GM12892 (cell line): Measurements from ENCODE around the gene WWC1.

ENCODE experiments used
- DNase-seq: peaks from one replicate; pipeline ENCODE4 v3.0.0; 2011; ENCODE audit not compliant: insufficient read length
- FAIRE-seq: peaks from 2 replicates; lab custom pipeline; 2011; peaks lifted over from hg19 to GRCh38; lab: Jason Lieb, UNC
- POLR2A ChIP-seq: IDR thresholded peaks from 2 replicates; pipeline ENCODE4 v1.6.1; 2011; ENCODE audit warnings: low read depth, low read length, control low read depth
- POLR2AphosphoS5 ChIP-seq: IDR thresholded peaks from 2 replicates; pipeline ENCODE4 v1.6.1; 2011; ENCODE audit warnings: low read depth, low read length, control low read depth
- TAF1 ChIP-seq: IDR thresholded peaks from 2 replicates; pipeline ENCODE4 v1.6.1; 2011; ENCODE audit warnings: low read depth, mild to moderate bottlenecking, control low read depth, low read length, borderline replicate concordance

Gene WWC1

DNA sequence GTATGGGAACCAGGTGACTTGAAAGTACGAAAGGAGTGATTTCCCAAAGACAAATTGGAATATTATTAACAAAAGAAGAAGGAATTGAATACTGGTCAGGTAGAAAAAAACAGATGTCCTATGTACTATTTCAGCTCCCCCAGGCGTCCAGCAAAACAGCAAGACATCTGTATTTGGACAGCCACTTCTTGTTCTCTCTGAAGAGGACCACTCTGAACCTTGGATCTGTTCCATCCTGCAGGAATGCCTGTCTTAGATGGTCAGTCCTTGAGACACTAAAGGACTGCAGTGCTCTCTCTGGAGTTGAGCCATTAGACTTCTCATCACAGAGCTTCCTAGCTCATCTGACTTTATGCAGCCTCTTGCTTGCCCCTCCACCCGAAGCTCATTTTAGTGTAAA, 120.4 kb downstream of the WWC1 start:
- no peak for FAIRE-seq
- no peak for TF ChIP-seq POLR2A
- no peak for TF ChIP-seq POLR2AphosphoS5
- no peak for TF ChIP-seq TAF1
- DNase-seq: no peak

DNA sequence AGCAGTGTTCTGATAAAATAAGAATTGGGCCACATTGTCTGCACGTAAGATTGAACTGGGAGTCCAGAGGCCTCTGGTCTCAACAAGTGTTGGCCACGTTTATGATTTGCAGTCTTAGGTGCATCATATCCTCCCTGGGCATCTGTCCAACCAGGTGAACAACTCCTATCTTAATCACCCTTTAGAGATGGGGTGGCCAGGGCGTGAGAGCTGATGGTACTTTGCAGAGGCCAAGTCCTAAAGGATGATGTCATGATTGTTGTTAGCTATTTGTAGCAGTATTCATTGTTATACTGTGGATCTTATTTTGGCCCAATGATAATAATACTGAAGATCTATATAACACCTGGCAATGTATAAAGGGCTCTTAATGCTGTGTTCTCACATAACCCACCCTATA, 121.6 kb downstream of the WWC1 start:
- no peak for DNase-seq
- TF ChIP-seq POLR2AphosphoS5 (no peak), TAF1 (no peak), POLR2A (no peak)
- no peak for FAIRE-seq

DNA sequence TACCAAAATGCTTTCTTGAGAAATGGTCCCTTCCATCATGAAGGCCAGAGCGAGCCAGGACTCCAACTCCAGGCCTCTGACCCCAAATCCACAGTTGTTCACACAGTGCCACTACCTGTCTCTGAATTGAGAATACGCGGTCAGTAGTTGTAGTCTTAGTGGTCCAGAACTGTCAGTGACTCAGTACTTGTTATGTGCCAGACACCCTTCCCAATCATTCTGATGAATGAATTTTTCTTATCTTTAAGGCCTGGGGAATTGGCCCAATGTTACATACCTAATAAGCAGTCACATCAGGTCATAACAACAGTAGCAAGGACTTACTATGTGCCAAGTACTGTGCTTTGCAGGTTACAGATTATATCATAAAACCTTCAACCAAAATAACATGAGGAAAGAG, 122.2 kb downstream of the WWC1 start:
- FAIRE-seq (no peak), DNase-seq (no peak)
- TF ChIP-seq POLR2A (no peak), TAF1 (no peak), POLR2AphosphoS5 (no peak)

DNA sequence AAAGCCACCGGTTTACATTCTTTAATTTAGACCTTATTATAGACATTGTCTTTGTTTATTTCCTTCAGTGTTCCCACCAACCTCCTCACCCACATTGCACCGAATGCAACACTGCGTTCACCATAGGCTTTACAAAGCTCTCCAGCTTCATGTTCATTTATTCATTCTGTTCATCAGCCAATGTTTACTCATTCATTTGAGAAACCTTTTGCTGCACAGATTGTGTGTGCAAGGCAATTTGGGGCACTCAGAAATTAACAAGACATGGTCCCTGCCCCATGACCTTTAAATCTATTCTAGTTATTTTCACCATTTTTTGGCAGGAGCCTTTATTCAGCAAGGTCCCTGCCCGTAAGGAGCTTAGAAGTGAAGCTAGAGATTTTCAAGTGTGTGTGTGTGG, 124.0 kb downstream of the WWC1 start:
- FAIRE-seq (no peak), DNase-seq (no peak)
- no peak for TF ChIP-seq POLR2A
- TF ChIP-seq TAF1: no peak
- no peak for TF ChIP-seq POLR2AphosphoS5

DNA sequence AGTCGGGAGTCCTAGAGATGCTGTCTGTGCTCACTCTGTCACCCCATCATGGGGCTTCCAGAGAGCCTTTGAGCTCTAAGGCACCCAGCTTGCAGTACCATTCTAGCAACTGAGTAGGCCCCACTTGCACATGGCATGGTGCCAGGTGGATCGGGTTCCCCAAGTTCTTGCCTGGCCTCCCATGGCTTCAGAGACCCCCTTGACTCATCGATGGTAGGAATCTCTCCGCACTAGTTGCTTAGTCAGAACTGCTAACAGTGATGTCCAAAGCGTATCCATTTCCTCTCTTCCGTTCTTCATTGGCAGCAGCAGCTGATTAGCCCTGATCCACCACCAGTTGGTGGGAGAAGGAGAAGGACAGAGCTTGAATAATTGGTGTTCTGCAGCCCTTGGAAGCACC, 124.5 kb downstream of the WWC1 start:
- TF ChIP-seq POLR2AphosphoS5: no peak
- no peak for TF ChIP-seq POLR2A
- TF ChIP-seq TAF1: no peak
- no peak for FAIRE-seq
- DNase-seq: no peak

DNA sequence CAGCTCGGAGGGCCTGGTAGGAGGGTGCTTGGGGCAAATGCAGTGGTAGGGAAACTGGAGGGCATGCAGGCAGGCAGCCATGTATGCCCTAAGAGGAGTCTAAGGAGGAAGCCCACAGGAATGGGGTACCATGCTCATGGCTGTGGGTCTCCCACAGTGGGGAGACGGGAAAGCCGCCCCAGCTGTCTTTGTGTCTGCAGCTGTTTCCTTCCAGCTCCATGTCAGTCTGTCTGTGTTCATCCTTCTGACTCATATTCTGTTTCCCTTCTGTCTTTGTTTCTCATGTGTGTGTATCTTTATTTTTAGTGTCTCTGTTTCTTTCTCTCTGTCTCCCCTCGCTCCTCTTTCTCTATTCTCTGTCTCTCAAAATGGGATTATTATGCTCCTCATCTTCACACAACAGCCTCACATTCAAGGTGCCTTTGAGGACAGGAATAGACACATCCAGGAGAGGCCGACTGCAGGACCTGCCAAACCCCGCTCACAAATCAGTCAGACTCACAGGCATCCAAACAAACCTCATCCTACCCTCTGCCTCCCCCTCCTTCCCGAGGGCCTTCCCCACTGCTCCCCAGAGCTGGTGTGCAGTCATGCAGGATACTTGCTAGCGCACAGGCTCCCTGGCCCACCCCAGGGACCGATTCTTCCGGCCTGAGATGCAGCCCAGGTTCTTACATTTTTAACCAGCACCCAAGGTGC, 126.4 kb downstream of the WWC1 start:
- TF ChIP-seq TAF1 (no peak), POLR2AphosphoS5 (no peak), POLR2A (no peak)
- no peak for FAIRE-seq
- DNase-seq: no peak

DNA sequence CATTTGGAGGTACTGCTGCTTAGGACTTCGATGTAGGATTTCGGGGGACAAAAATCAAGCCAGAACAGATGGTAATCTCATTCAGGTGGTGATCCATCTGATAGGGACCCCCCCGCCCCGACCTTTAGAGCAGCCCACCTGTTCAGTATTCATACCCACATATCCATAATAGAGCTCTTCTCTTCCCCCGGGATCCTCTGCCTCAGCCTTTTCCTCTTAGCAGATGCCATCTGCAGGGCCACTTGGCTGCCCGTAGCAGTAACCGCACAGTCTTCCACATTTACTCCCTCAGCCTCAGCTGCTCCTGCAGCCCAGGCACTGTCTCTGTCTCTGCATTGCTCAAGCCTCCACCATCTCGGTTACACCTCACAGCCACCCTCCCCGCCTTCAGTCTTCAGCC, 129.0 kb downstream of the WWC1 start:
- DNase-seq: no peak
- FAIRE-seq: no peak
- TF ChIP-seq POLR2A: no peak
- TF ChIP-seq POLR2AphosphoS5: no peak
- TF ChIP-seq TAF1: no peak

DNA sequence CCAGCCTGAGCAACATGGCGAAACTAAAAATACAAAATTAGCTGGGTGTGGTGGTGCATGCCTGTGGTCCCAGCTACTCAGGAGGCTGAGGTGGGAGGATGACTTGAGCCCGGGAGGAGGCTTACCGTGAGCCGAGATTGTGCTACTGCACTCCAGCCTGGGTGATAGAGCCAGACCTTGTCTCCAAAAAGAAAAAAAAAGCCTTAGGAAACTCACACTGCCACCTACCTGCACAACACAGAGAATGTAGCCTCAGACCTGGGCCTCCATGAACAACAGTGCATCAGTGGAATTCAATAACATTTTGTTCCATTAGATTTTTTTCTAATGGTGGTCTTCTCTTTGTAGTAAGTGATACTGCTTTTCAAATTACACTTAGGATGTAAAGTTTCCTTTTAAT, 131.0 kb downstream of the WWC1 start:
- DNase-seq (no peak), FAIRE-seq (no peak)
- TF ChIP-seq TAF1: no peak
- TF ChIP-seq POLR2A: no peak
- no peak for TF ChIP-seq POLR2AphosphoS5

DNA sequence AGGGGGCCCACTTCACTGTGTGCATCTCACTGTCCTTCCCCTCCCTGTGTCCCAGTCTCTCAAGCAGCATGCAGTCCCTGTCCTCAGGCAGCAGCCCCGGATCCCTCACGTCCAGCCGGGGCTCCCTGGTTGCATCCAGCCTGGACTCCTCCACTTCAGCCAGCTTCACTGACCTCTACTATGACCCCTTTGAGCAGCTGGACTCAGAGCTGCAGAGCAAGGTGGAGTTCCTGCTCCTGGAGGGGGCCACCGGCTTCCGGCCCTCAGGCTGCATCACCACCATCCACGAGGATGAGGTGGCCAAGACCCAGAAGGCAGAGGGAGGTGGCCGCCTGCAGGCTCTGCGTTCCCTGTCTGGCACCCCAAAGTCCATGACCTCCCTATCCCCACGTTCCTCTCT, 132.0 kb downstream of the WWC1 start:
- TF ChIP-seq POLR2A: no peak
- FAIRE-seq (no peak), DNase-seq (no peak)

DNA sequence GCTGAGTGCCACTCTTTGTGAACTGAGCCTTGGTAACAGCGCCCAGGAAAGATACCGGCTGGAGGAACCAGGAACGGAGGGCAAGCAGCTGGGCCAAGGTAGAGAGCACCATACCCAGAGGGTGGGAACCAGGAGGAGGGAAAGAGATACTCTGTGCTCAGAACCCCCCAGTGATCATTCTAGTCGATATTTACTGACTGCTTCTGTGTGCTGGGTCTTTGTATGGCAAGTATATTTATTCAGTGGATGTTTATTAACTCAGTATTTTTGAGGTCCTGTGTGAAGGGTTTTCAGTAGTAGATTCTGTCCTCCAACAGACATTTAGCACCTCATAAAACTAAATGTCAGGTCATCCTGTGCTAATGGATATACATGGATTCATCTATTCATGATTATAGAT, 132.5 kb downstream of the WWC1 start:
- DNase-seq (no peak), FAIRE-seq (no peak)
- TF ChIP-seq POLR2AphosphoS5 (no peak), POLR2A (no peak), TAF1 (no peak)

DNA sequence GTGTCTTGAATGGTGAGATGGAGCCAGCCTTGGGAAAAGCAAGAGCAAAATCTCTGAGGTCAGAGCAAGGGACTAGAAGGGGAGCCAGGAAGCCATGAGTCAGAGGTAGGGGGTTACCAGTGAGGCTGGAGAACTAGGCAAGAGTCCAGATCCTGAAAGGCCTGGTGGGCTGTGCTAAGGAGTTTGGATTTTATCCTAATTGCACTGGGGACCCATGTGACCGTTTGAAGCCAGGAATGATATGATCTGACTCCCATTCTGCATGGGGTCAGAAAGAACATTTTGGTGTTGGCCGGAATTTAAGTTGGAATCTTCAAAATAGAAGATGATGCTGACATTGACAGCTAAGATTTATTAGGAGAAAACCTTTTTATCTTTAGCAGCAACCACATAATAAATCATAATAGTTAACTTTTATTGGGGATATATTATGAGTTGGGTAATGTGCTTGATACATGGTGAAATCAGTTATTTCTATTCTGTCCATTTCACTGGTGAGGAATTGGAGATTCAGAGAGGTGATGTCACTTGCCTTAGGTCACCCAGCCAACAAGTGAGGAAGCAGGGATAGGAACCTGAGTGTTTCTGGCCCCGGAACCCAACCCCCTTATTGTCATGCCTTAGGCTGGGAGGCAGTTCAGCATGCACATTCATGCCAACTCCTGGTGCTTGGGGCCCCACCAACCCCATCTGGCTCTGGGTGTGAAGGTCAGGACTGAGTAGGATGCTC, 133.3 kb downstream of the WWC1 start:
- DNase-seq: no peak

DNA sequence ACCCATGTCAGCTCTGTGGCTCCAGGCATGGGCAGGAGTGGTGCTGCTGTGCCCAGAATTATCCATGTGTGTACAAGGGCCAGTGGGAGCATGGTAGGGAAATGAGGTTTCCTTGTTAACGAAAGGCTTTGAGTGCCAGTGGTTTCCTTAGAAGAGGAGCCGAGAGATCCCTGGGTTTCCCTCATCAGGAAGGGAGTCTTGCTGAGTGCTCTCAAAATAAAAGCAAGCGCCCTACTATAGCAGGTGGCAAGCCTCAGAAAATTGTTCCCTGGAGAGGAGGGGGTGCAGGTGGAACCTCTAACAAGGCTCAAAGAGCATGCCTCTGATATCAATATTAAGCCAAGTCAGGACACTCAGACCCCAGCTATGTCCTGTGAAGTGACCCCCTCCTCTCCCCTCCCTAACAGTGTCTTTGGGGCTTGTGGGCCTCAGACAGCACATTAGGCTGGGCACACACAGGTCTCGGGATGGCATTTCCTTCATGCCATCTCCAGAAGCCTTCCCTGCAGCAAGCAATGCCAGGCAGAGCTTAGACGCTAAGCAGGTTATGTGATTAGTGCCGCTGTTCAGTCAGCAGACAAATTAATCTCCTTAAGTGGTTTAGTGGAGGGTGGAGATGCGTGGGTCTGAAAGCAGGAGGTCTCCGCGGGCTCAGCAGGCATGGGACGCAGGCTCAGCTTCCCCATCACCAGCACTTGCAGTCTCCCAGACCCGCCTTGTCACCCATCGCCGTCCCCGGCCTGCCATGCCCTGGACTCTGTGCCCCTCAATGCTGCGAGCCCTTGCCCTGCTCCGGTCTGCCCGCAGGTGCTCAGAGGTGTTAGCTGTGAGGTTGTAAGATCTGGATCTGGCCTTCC, 134.8 kb downstream of the WWC1 start:
- no peak for FAIRE-seq
- no peak for DNase-seq
- TF ChIP-seq POLR2A (no peak), TAF1 (no peak), POLR2AphosphoS5 (no peak)

More for the DNA sequence above, 133.3 kb downstream of the WWC1 start:
- FAIRE-seq: no peak
- TF ChIP-seq POLR2A (no peak), TAF1 (no peak)
